ENCODE data around the gene PSMA3. TPM values are rescaled to one million over a fixed set of nuclear protein-coding genes. Genes with fewer than 3 reads are reported as not detected.

The PSMA3 gene
- total and polyA plus RNA-seq, 9 of the 15 experiments (the other 6 are each of a cell fraction or from before 2014, with no cell fraction given), result 129 to 786 (median 319) TPM

- no peak for ATAC-seq
- Histone ChIP-seq H4K20me1 (replicated peaks; ENCODE audit: control insufficient read depth, insufficient read depth, low read length) (no peaks in the 10 kb centered on the region), H3K4me1 (replicated peaks in 1 of 2; ENCODE audit: control insufficient read depth in 2 of 2, insufficient read depth in 2 of 2, low read length in 2 of 2) (peaks cover 0 to 2% of the 10 kb centered on the region in 2 experiments; a peak in 2 of 5 replicates), H3K4me3 (no peak overlapping the region), H3K27me3 (ENCODE audit: control insufficient read depth in 2 of 2, insufficient read depth in 2 of 2, low read length in 2 of 2) (no peaks in the 10 kb centered on the region), H3K4me2 (ENCODE audit: insufficient read depth, low read length) (no peak overlapping the region), H3K9me3 (replicated peaks; ENCODE audit: control insufficient read depth, insufficient read depth, low read depth, low read length) (no peaks in the 10 kb centered on the region), H3K9ac (ENCODE audit: insufficient read depth in 1 of 2, low read depth in 2 of 2, low read length in 2 of 2) (no peak overlapping the region), H3K36me3 (ENCODE audit: control insufficient read depth, insufficient read depth, low read length) (peaks cover 51% of the 10 kb centered on the region), H3K9me1 (ENCODE audit: control insufficient read depth, insufficient read depth, low read length) (no peaks in the 10 kb centered on the region), H3K79me2 (ENCODE audit: control insufficient read depth, insufficient read depth, low read length) (no peaks in the 10 kb centered on the region), H2AFZ (ENCODE audit: low read depth, low read length) (no peak overlapping the region), H3K27ac (ENCODE audit: extremely low read depth, low read depth, low read length) (no peak overlapping the region)
- ChIA-PET CTCF (ENCODE audit: low intra/inter-chr PET ratio) (no interaction called here), POLR2A (interaction anchor here (1.6 kb wide), 1 partner anchor 26 kb away, joined by 3 read pairs; no protein-coding TSS in a partner anchor)
- in situ Hi-C loops (cut with MboI), result no loop called here
- intact Hi-C loops (cut with micrococcal nuclease), result no loop called here
- no peak for FAIRE-seq
- no TSS peak for BruUV-seq (replicated peaks)
- DNase-seq (ENCODE audit: extremely low read depth in 1 of 4, low spot score in 3 of 4), result no peak
- TF ChIP-seq ZNF316 (IDR thresholded peaks at IDR 0.05) (no peak), ZC3H8 (IDR thresholded peaks at IDR 0.05) (no peak), NEUROD1 (IDR thresholded peaks at IDR 0.05; ENCODE audit: borderline replicate concordance, low read depth, low read length, partially characterized antibody) (no peak), DIDO1 (tag; IDR thresholded peaks at IDR 0.05; ENCODE audit: low read depth) (no peak), HCFC1 (IDR thresholded peaks at IDR 0.05; ENCODE audit: low read depth, low read length) (no peak), HNRNPLL (IDR thresholded peaks at IDR 0.05; ENCODE audit: low read depth, low read length, poor library complexity, severe bottlenecking) (no peak), SFPQ (IDR thresholded peaks at IDR 0.05; ENCODE audit: low read depth, low read length) (no peak), CBX8 (IDR thresholded peaks at IDR 0.05; ENCODE audit: borderline replicate concordance, extremely low read depth, low read depth, low read length, poor library complexity, severe bottlenecking) (no peak), KLF16 (IDR thresholded peaks at IDR 0.05) (no peak), CREB3 (tag; conservative IDR thresholded peaks at IDR 0.05; ENCODE audit: low read depth) (no peak), THRB (CRISPR knock-in tag; conservative IDR thresholded peaks at IDR 0.05) (no peak), POLR2B (IDR thresholded peaks at IDR 0.05; ENCODE audit: low read depth, partially characterized antibody) (no peak), JUNB (CRISPR knock-in tag; conservative IDR thresholded peaks at IDR 0.05) (no peak), POLR2AphosphoS5 (IDR thresholded peaks at IDR 0.05; ENCODE audit: control insufficient read depth, insufficient read depth, low read depth, low read length) (no peak), EP400 (IDR thresholded peaks at IDR 0.05) (no peak), CHAMP1 (IDR thresholded peaks at IDR 0.05) (no peak), MTA3 (IDR thresholded peaks at IDR 0.05; ENCODE audit: borderline replicate concordance) (no peak)
These were observed 31.5 kb upstream of the PSMA3 start for GRCh38 chr14:58213176-58213575.

Measured in K562 (cell line).